Measurements from ENCODE around the gene GPC3.

DNA sequence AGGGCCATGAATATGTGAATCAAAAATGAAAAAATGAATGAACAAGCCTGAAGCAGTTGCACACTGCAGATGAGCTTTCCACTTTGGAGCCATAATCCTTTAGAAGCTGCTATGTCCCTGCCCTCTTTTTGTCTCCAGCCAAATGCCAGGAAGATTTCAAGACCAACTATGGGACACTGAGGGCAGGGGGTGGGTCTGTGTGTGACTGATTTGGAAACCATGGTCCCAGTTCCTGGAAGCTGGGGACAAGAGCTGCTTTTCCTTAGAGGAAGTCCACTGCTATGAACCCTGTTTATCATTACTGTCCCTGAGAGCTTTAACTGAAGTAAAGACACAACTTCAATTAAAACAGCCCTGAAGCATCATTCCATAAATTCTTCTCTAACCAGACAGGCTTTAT is 416.2 kb downstream of the GPC3 start:
- TF ChIP-seq EGR1 (IDR thresholded peaks at IDR 0.05; ENCODE audit: low read depth) (no peak), CEBPB (IDR thresholded peaks at IDR 0.05; ENCODE audit: low read depth) (no peak), YY1 (IDR thresholded peaks at IDR 0.05; ENCODE audit: extremely low read depth, insufficient replicate concordance, low read depth, low read length) (no peak), EZH2phosphoT487 (IDR thresholded peaks at IDR 0.05; ENCODE audit: borderline replicate concordance) (no peak), ZNF274 (IDR thresholded peaks at IDR 0.05; ENCODE audit: low read depth, low read length) (no peak), POLR2AphosphoS5 (IDR thresholded peaks at IDR 0.05; ENCODE audit: low read depth, low read length) (no peak), POLR2A (IDR thresholded peaks at IDR 0.05; ENCODE audit: borderline replicate concordance, extremely low read depth, insufficient read depth, insufficient read length) (no peak), SRF (IDR thresholded peaks at IDR 0.05; ENCODE audit: low read depth) (no peak), ELF1 (IDR thresholded peaks at IDR 0.05; ENCODE audit: borderline replicate concordance, low read depth) (no peak), TCF7L2 (IDR thresholded peaks at IDR 0.05; ENCODE audit: borderline replicate concordance, extremely low read depth, insufficient read depth, insufficient read length) (no peak)
- TF ChIP-seq, protein P1, sequence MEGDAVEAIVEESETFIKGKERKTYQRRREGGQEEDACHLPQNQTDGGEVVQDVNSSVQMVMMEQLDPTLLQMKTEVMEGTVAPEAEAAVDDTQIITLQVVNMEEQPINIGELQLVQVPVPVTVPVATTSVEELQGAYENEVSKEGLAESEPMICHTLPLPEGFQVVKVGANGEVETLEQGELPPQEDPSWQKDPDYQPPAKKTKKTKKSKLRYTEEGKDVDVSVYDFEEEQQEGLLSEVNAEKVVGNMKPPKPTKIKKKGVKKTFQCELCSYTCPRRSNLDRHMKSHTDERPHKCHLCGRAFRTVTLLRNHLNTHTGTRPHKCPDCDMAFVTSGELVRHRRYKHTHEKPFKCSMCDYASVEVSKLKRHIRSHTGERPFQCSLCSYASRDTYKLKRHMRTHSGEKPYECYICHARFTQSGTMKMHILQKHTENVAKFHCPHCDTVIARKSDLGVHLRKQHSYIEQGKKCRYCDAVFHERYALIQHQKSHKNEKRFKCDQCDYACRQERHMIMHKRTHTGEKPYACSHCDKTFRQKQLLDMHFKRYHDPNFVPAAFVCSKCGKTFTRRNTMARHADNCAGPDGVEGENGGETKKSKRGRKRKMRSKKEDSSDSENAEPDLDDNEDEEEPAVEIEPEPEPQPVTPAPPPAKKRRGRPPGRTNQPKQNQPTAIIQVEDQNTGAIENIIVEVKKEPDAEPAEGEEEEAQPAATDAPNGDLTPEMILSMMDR (IDR thresholded peaks at IDR 0.05 in 2 of 3, conservative IDR thresholded peaks at IDR 0.05 in 1 of 3; ENCODE audit: borderline replicate concordance in 1 of 3, insufficient read depth in 1 of 3, low read depth in 2 of 3, low read length in 2 of 3), result no peak
- TF ChIP-seq, protein P2, sequence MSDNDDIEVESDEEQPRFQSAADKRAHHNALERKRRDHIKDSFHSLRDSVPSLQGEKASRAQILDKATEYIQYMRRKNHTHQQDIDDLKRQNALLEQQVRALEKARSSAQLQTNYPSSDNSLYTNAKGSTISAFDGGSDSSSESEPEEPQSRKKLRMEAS (IDR thresholded peaks at IDR 0.05), result no peak
- TF ChIP-seq, protein P3, sequence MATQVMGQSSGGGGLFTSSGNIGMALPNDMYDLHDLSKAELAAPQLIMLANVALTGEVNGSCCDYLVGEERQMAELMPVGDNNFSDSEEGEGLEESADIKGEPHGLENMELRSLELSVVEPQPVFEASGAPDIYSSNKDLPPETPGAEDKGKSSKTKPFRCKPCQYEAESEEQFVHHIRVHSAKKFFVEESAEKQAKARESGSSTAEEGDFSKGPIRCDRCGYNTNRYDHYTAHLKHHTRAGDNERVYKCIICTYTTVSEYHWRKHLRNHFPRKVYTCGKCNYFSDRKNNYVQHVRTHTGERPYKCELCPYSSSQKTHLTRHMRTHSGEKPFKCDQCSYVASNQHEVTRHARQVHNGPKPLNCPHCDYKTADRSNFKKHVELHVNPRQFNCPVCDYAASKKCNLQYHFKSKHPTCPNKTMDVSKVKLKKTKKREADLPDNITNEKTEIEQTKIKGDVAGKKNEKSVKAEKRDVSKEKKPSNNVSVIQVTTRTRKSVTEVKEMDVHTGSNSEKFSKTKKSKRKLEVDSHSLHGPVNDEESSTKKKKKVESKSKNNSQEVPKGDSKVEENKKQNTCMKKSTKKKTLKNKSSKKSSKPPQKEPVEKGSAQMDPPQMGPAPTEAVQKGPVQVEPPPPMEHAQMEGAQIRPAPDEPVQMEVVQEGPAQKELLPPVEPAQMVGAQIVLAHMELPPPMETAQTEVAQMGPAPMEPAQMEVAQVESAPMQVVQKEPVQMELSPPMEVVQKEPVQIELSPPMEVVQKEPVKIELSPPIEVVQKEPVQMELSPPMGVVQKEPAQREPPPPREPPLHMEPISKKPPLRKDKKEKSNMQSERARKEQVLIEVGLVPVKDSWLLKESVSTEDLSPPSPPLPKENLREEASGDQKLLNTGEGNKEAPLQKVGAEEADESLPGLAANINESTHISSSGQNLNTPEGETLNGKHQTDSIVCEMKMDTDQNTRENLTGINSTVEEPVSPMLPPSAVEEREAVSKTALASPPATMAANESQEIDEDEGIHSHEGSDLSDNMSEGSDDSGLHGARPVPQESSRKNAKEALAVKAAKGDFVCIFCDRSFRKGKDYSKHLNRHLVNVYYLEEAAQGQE (IDR thresholded peaks at IDR 0.05; ENCODE audit: low read depth), result no peak
